Measurements from ENCODE around the gene SIRT3. TPM values are rescaled to one million over a fixed set of nuclear protein-coding genes. Genes with fewer than 3 reads are reported as not detected.
"Not testable (repeated sequence)": the region's sequence is repeated elsewhere in the genome, so short reads cannot be mapped to it uniquely, and the experiment has no call there.

Gene SIRT3
- total RNA-seq, 2 experiments from 2014 or later = 27.7 to 32.1 TPM

GRCh38 chr11:189843-190311 lies 46.3 kb downstream of the SIRT3 start:
- H3K27ac Mint-ChIP-seq; POLR2A ChIA-PET; CTCF ChIA-PET; H3K27me3 Mint-ChIP-seq; intact Hi-C loops (cut with micrococcal nuclease); H3K9me3 Mint-ChIP-seq; H3K4me3 Mint-ChIP-seq; H3K4me1 Mint-ChIP-seq (ENCODE audit: low read depth); H3K36me3 Mint-ChIP-seq (ENCODE audit: low read depth): not testable (repeated sequence)
- DNase-seq = peak; percentile 67
- ATAC-seq = peak; percentile 90
- TF ChIP-seq CTCF (IDR thresholded peaks at IDR 0.05) = peak; percentile 62

GRCh38 chr11:189200-189783 lies 46.9 kb downstream of the SIRT3 start:
- CTCF ChIA-PET; ATAC-seq; H3K9me3 Mint-ChIP-seq; POLR2A ChIA-PET; H3K4me3 Mint-ChIP-seq; intact Hi-C loops (cut with micrococcal nuclease); H3K36me3 Mint-ChIP-seq (ENCODE audit: low read depth); H3K27ac Mint-ChIP-seq; H3K4me1 Mint-ChIP-seq (ENCODE audit: low read depth); H3K27me3 Mint-ChIP-seq: not testable (repeated sequence)
- DNase-seq = peak; percentile 2

- CTCF ChIA-PET; POLR2A ChIA-PET; intact Hi-C loops (cut with micrococcal nuclease); H3K36me3 Mint-ChIP-seq (ENCODE audit: low read depth); ATAC-seq; H3K4me3 Mint-ChIP-seq; H3K27ac Mint-ChIP-seq; H3K9me3 Mint-ChIP-seq; DNase-seq; H3K27me3 Mint-ChIP-seq; H3K4me1 Mint-ChIP-seq (ENCODE audit: low read depth): not testable (repeated sequence)
- TF ChIP-seq CTCF (IDR thresholded peaks at IDR 0.05) = peak; percentile 41
Measured at GRCh38 chr11:180242-180641, 55.9 kb downstream of the SIRT3 start.

Other genes starting within 250 kb of the SIRT3 start
- not detected for gene SCGB1C1, start 43.3 kb downstream of the SIRT3 start, total RNA-seq
- gene BET1L, start 28.9 kb downstream of the SIRT3 start, total RNA-seq = 10 to 100 TPM; 58.4 to 68.9 TPM
- gene RIC8A, start 28.6 kb downstream of the SIRT3 start, total RNA-seq = 100 to 1,000 TPM in 1 of 2 experiments, 10 to 100 TPM in 1; 96.5 to 108 TPM
- gene PSMD13, start 634 bp upstream of the SIRT3 start, total RNA-seq = 100 to 1,000 TPM; 220 to 228 TPM
- 1 to 10 TPM; 3.3 to 3.4 TPM for gene NLRP6, start 42.1 kb upstream of the SIRT3 start, total RNA-seq
- gene PGGHG, start 52.8 kb upstream of the SIRT3 start, total RNA-seq = 100 to 1,000 TPM; 298 to 308 TPM
- not detected for gene IFITM5, start 63.2 kb upstream of the SIRT3 start, total RNA-seq
- gene IFITM2, start 71.5 kb upstream of the SIRT3 start, total RNA-seq = 100 to 1,000 TPM; 540 to 549 TPM
- gene IFITM1, start 77.7 kb upstream of the SIRT3 start, total RNA-seq = 100 to 1,000 TPM; 296 to 304 TPM
- 10 to 100 TPM; 52.8 to 58.0 TPM for gene IFITM3, start 84.5 kb upstream of the SIRT3 start, total RNA-seq
- 1 to 10 TPM; 1.5 to 3.4 TPM for gene B4GALNT4, start 133.2 kb upstream of the SIRT3 start, total RNA-seq
- under 1 TPM in 1 of 2 experiments, not detected in 1; 0.18 TPM for gene PKP3, start 157.9 kb upstream of the SIRT3 start, total RNA-seq
- 10 to 100 TPM; 33.9 to 35.0 TPM for gene SIGIRR, start 178.7 kb upstream of the SIRT3 start, total RNA-seq
- 10 to 100 TPM; 28.2 to 29.0 TPM for gene ANO9, start 205.7 kb upstream of the SIRT3 start, total RNA-seq
- 10 to 100 TPM; 17.4 to 18.0 TPM for gene PTDSS2, start 213.9 kb upstream of the SIRT3 start, total RNA-seq

All from activated CD8-positive, alpha-beta T cell treated with anti-CD3 and anti-CD28 coated beads for 36 hours (primary cell).